ENCODE results near the gene TFEB.

DNA sequence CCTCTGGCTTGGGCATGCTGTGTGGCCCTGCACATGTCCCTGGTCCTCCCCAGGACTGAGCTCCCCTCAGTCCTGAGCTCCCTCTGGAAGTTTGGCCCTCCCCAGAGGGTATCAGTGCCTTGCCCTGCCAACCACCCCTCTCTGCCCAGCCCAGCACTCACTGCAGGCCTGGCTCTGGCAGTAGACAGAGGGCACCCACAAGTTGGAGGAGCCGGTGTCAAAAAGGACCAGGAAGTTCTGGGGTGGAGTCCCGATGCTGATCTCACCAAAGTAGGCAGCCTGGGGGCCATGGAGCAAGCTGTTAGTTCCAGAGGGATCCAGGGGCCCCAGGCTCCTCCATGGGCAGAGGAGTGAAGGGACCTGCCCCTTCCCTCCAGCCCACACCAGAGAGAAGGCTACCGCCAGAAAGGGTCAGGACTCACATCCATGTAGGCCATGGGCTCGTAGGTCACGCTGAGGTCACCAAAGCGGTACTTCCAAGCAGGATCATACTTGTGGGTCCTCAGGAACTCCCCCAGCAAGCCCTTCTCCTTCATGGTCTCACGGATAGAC lies 8.9 kb upstream of the TFEB start:
- TF ChIP-seq FOXM1 (IDR thresholded peaks at IDR 0.05; ENCODE audit: low read depth, low read length) (no peak), MEF2A (IDR thresholded peaks at IDR 0.05; ENCODE audit: insufficient read depth, low read depth, low read length) (no peak), CBX5 (IDR thresholded peaks at IDR 0.05; ENCODE audit: low read depth) (no peak), HDAC6 (IDR thresholded peaks at IDR 0.05; ENCODE audit: unreplicated experiment) (no peak), TCF3 (IDR thresholded peaks at IDR 0.05; ENCODE audit: borderline replicate concordance, insufficient read depth, low read depth, low read length) (no peak), HCFC1 (IDR thresholded peaks at IDR 0.05; ENCODE audit: low read length) (no peak), EGR1 (IDR thresholded peaks at IDR 0.05; ENCODE audit: borderline replicate concordance in 1 of 2, low read depth in 2 of 2, low read length in 2 of 2) (no peak), IKZF1 (conservative IDR thresholded peaks at IDR 0.05) (no peak), ZSCAN29 (IDR thresholded peaks at IDR 0.05) (no peak), ZNF217 (IDR thresholded peaks at IDR 0.05) (no peak)
- TF ChIP-seq, protein P1, sequence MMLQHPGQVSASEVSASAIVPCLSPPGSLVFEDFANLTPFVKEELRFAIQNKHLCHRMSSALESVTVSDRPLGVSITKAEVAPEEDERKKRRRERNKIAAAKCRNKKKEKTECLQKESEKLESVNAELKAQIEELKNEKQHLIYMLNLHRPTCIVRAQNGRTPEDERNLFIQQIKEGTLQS (IDR thresholded peaks at IDR 0.05; ENCODE audit: borderline replicate concordance, extremely low read depth, low read depth, low read length) = no peak
- TF ChIP-seq, protein P2, sequence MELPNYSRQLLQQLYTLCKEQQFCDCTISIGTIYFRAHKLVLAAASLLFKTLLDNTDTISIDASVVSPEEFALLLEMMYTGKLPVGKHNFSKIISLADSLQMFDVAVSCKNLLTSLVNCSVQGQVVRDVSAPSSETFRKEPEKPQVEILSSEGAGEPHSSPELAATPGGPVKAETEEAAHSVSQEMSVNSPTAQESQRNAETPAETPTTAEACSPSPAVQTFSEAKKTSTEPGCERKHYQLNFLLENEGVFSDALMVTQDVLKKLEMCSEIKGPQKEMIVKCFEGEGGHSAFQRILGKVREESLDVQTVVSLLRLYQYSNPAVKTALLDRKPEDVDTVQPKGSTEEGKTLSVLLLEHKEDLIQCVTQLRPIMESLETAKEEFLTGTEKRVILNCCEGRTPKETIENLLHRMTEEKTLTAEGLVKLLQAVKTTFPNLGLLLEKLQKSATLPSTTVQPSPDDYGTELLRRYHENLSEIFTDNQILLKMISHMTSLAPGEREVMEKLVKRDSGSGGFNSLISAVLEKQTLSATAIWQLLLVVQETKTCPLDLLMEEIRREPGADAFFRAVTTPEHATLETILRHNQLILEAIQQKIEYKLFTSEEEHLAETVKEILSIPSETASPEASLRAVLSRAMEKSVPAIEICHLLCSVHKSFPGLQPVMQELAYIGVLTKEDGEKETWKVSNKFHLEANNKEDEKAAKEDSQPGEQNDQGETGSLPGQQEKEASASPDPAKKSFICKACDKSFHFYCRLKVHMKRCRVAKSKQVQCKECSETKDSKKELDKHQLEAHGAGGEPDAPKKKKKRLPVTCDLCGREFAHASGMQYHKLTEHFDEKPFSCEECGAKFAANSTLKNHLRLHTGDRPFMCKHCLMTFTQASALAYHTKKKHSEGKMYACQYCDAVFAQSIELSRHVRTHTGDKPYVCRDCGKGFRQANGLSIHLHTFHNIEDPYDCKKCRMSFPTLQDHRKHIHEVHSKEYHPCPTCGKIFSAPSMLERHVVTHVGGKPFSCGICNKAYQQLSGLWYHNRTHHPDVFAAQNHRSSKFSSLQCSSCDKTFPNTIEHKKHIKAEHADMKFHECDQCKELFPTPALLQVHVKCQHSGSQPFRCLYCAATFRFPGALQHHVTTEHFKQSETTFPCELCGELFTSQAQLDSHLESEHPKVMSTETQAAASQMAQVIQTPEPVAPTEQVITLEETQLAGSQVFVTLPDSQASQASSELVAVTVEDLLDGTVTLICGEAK (IDR thresholded peaks at IDR 0.05; ENCODE audit: borderline replicate concordance) = no peak
- TF ChIP-seq, protein P3, sequence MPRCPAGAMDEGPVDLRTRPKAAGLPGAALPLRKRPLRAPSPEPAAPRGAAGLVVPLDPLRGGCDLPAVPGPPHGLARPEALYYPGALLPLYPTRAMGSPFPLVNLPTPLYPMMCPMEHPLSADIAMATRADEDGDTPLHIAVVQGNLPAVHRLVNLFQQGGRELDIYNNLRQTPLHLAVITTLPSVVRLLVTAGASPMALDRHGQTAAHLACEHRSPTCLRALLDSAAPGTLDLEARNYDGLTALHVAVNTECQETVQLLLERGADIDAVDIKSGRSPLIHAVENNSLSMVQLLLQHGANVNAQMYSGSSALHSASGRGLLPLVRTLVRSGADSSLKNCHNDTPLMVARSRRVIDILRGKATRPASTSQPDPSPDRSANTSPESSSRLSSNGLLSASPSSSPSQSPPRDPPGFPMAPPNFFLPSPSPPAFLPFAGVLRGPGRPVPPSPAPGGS (IDR thresholded peaks at IDR 0.05; ENCODE audit: borderline replicate concordance, insufficient read depth, low read depth, low read length, poor library complexity, severe bottlenecking) = no peak
- TF ChIP-seq, protein P4, sequence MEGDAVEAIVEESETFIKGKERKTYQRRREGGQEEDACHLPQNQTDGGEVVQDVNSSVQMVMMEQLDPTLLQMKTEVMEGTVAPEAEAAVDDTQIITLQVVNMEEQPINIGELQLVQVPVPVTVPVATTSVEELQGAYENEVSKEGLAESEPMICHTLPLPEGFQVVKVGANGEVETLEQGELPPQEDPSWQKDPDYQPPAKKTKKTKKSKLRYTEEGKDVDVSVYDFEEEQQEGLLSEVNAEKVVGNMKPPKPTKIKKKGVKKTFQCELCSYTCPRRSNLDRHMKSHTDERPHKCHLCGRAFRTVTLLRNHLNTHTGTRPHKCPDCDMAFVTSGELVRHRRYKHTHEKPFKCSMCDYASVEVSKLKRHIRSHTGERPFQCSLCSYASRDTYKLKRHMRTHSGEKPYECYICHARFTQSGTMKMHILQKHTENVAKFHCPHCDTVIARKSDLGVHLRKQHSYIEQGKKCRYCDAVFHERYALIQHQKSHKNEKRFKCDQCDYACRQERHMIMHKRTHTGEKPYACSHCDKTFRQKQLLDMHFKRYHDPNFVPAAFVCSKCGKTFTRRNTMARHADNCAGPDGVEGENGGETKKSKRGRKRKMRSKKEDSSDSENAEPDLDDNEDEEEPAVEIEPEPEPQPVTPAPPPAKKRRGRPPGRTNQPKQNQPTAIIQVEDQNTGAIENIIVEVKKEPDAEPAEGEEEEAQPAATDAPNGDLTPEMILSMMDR (IDR thresholded peaks at IDR 0.05 in 2 of 3, conservative IDR thresholded peaks at IDR 0.05 in 1 of 3; ENCODE audit: control insufficient read depth in 2 of 3, extremely low read depth in 1 of 3, insufficient read depth in 1 of 3, low read depth in 3 of 3, low read length in 3 of 3) = no peak

Data from GM12878 (cell line).